CD14-positive monocyte (primary cell): Measurements from ENCODE around the gene DYNC1LI2. TPM values are rescaled to one million over a fixed set of nuclear protein-coding genes. Genes with fewer than 3 reads are reported as not detected.

Experiments used
- DNase-seq, 3 donors: peaks; one replicate each; pipeline ENCODE4 v3.0.0-alpha.2; 2011 to 2022
- H2AFZ ChIP-seq: 2 replicates; pipeline ENCODE4 v1.6.0; 2012; ENCODE audit warnings: mild to moderate bottlenecking, low read depth, low read length, inconsistent platforms; ENCODE audit not compliant: insufficient read depth, poor library complexity, severe bottlenecking
- H3K27ac ChIP-seq, 2 donors: 1 replicate in 1 of 2; 2 replicates in 1 of 2; pipeline ENCODE4 v1.5.1; 2012 to 2013; ENCODE audit warnings: low read length in 2 of 2, control low read depth in 1 of 2, inconsistent platforms in 1 of 2, low read depth in 1 of 2, mild to moderate bottlenecking in 1 of 2
- H3K27me3 ChIP-seq, 2 donors: one replicate each; pipeline versions ENCODE4 v1.6.0 to v1.6.1; 2011 to 2013; ENCODE audit warnings: low read length in 2 of 2; ENCODE audit not compliant: control insufficient read depth in 2 of 2, insufficient read depth in 2 of 2
- H3K36me3 ChIP-seq, 2 donors: replicated peaks in 1 of 2; 1 replicate in 1 of 2; 2 replicates in 1 of 2; pipeline versions ENCODE4 v1.5.1 to v1.6.1; 2012 to 2013; ENCODE audit warnings: low read length in 2 of 2, control low read depth in 1 of 2, inconsistent platforms in 1 of 2, mild to moderate bottlenecking in 1 of 2; ENCODE audit not compliant: insufficient read depth in 2 of 2, control insufficient read depth in 1 of 2
- H3K4me1 ChIP-seq, 2 donors: 1 replicate in 1 of 2; 2 replicates in 1 of 2; pipeline versions ENCODE4 v1.5.1 to v1.6.1; 2012 to 2013; ENCODE audit warnings: low read length in 2 of 2, control low read depth in 1 of 2, inconsistent platforms in 1 of 2, mild to moderate bottlenecking in 1 of 2, moderate library complexity in 1 of 2; ENCODE audit not compliant: insufficient read depth in 2 of 2, control insufficient read depth in 1 of 2
- H3K4me2 ChIP-seq: replicated peaks from 2 replicates; pipeline ENCODE3; 2012; ENCODE audit warnings: low read length, moderate library complexity, mild to moderate bottlenecking; ENCODE audit not compliant: poor library complexity, severe bottlenecking; ENCODE audit errors: extremely low read depth
- H3K4me3 ChIP-seq, 3 experiments: fragments of 200-600 bp in 1 of 3; sonication (generic) in 1 of 3; replicated peaks in 1 of 3; 1 replicate in 2 of 3; 2 replicates in 1 of 3; pipeline ENCODE4 v1.5.1; 2011 to 2013; ENCODE audit warnings: low read length in 3 of 3, mild to moderate bottlenecking in 3 of 3, control low read depth in 2 of 3, low read depth in 2 of 3, inconsistent platforms in 1 of 3, moderate library complexity in 1 of 3
- H3K79me2 ChIP-seq: 2 replicates; pipeline ENCODE4 v1.6.0; 2012; ENCODE audit warnings: mild to moderate bottlenecking, control low read depth, inconsistent platforms, low read length, moderate library complexity; ENCODE audit not compliant: insufficient read depth
- H3K9ac ChIP-seq: 2 replicates; pipeline ENCODE4 v1.6.0; 2017; ENCODE audit warnings: low read length, mild to moderate bottlenecking; ENCODE audit not compliant: insufficient read depth, poor library complexity, severe bottlenecking
- H3K9me3 ChIP-seq, 2 donors: replicated peaks in 1 of 2; 1 replicate in 1 of 2; 2 replicates in 1 of 2; pipeline versions ENCODE4 v1.5.1 to v1.6.1; 2012 to 2013; ENCODE audit warnings: low read length in 2 of 2, control low read depth in 1 of 2; ENCODE audit not compliant: control insufficient read depth in 1 of 2, insufficient read depth in 1 of 2
- H4K20me1 ChIP-seq: 2 replicates; pipeline ENCODE4 v1.6.0; 2012; ENCODE audit warnings: mild to moderate bottlenecking, low read length, control low read depth, moderate library complexity; ENCODE audit not compliant: insufficient read depth
- H3K27ac Mint-ChIP-seq, 7 donors: one replicate each; pipeline ENCODE4 v1.8.0; 2020; ENCODE audit warnings: mild to moderate bottlenecking in 7 of 7, mixed read lengths in 7 of 7, moderate library complexity in 6 of 7, inconsistent platforms in 2 of 7
- H3K27me3 Mint-ChIP-seq, 3 donors: one replicate each; pipeline ENCODE4 v1.8.0; 2021 to 2022; ENCODE audit warnings: low read depth in 3 of 3, mild to moderate bottlenecking in 3 of 3, mixed read lengths in 3 of 3, moderate library complexity in 3 of 3, inconsistent platforms in 1 of 3
- H3K36me3 Mint-ChIP-seq, 2 donors: one replicate each; pipeline ENCODE4 v1.8.0; 2020; ENCODE audit warnings: mixed read lengths in 2 of 2, inconsistent platforms in 1 of 2, mild to moderate bottlenecking in 1 of 2
- H3K4me1 Mint-ChIP-seq: one replicate; pipeline ENCODE4 v1.8.0; 2020; ENCODE audit warnings: mild to moderate bottlenecking, mixed read lengths
- H3K4me3 Mint-ChIP-seq, 2 donors: one replicate each; pipeline ENCODE4 v1.8.0; 2020; ENCODE audit warnings: mild to moderate bottlenecking in 2 of 2, mixed read lengths in 2 of 2, moderate library complexity in 1 of 2
- H3K9me3 Mint-ChIP-seq, 7 donors: one replicate each; pipeline ENCODE4 v1.8.0; 2020 to 2022; ENCODE audit warnings: mixed read lengths in 7 of 7, mild to moderate bottlenecking in 6 of 7, moderate library complexity in 6 of 7, inconsistent platforms in 2 of 7
- CTCF ChIP-seq: fragments of 200-600 bp; IDR thresholded peaks from one replicate; pipeline ENCODE4 v1.8.0; 2022; ENCODE audit warnings: antibody characterized with exemption, mild to moderate bottlenecking
- WGBS: methylation state at CpG from one replicate; pipeline ENCODE4 v1.1.5; 2013; ENCODE audit warnings: missing lambda C conversion rate; ENCODE audit not compliant: insufficient coverage; 5-methylcytosine and 5-hydroxymethylcytosine counted together
- intact Hi-C, 2 donors: fragments of 100-400 bp; cut with micrococcal nuclease; formaldehyde crosslinking; loops; one replicate each; pipeline versions ENCODE4 v1.15.0 to v1.15.1; 2023
- polyA plus RNA-seq, 3 donors: library from polyadenylated mRNA; depleted of rRNA in 1 of 3; unstranded in 2 of 3; stranded (reverse) in 1 of 3; fragments of 300-500 nt in 2 of 3; fragments of >200 nt in 1 of 3; fragmentation: Illumina TruSeq in 2 of 3; gene quantifications; 1 replicate in 2 of 3; 2 replicates in 1 of 3; pipeline ENCODE4 v1.2.3, GENCODE V29; 2012 to 2021

The DYNC1LI2 gene
- polyA plus RNA-seq, 3 donors: 14.9 to 125 (median 23.9) TPM

- DNase-seq: no peak
- Mint-ChIP-seq H3K9me3 (no peaks in the 10 kb centered on the region), H3K4me3 (no peak overlapping the region), H3K4me1 (peaks cover 11% of the 10 kb centered on the region), H3K36me3 (peaks cover 12 to 37% of the 10 kb centered on the region in 2 donors), H3K27ac (no peak overlapping the region), H3K27me3 (peaks cover 0 to 2% (median 0%) of the 10 kb centered on the region in 3 donors)
- TF ChIP-seq CTCF: no peak
- H3K27ac ChIP-seq: no peak overlapping the region
- H4K20me1 ChIP-seq: peaks cover 14% of the 10 kb centered on the region
- no peak overlapping the region for H3K4me3 ChIP-seq
- intact Hi-C loops: no loop called here
- H3K4me1 ChIP-seq: peaks cover 0 to 6% of the 10 kb centered on the region in 2 donors
- peaks cover 67% of the 10 kb centered on the region for H3K79me2 ChIP-seq
- H3K9ac ChIP-seq: no peak overlapping the region
- no CpG with 5 or more reads among the region's 1 CpG for WGBS
- H2AFZ ChIP-seq: no peak overlapping the region
- H3K36me3 ChIP-seq: peaks cover 0 to 20% of the 10 kb centered on the region in 2 donors
- no peaks in the 10 kb centered on the region for H3K9me3 ChIP-seq
- no peaks in the 10 kb centered on the region for H3K27me3 ChIP-seq
- H3K4me2 ChIP-seq: no peak overlapping the region
Measured at GRCh38 chr16:66682271-66682670, 69.1 kb downstream of the DYNC1LI2 start.

GRCh38 chr16:66681676-66682075 is 69.7 kb downstream of the DYNC1LI2 start:
- intact Hi-C loops: no loop called here
- H3K36me3 Mint-ChIP-seq: peaks cover 17 to 42% of the 10 kb centered on the region in 2 donors
- no peak for DNase-seq
- no peak overlapping the region for H3K9ac ChIP-seq
- peaks cover 11% of the 10 kb centered on the region for H3K4me1 Mint-ChIP-seq
- H3K27me3 Mint-ChIP-seq: peaks cover 0 to 2% (median 0%) of the 10 kb centered on the region in 3 donors
- H3K79me2 ChIP-seq: peaks cover 67% of the 10 kb centered on the region
- H3K4me3 Mint-ChIP-seq: no peak overlapping the region
- no peak overlapping the region for H3K4me3 ChIP-seq
- H4K20me1 ChIP-seq: peaks cover 19% of the 10 kb centered on the region
- no peak overlapping the region for H2AFZ ChIP-seq
- H3K4me1 ChIP-seq: peaks cover 0 to 5% of the 10 kb centered on the region in 2 donors
- no peaks in the 10 kb centered on the region for H3K27me3 ChIP-seq
- peak overlapping the region in 2 of 7 donors; percentile 36 to 51 for H3K27ac Mint-ChIP-seq
- TF ChIP-seq CTCF: no peak
- 100% methylated on average over 3 of the region's 4 CpGs for WGBS
- no peaks in the 10 kb centered on the region for H3K9me3 ChIP-seq
- peaks cover 0 to 26% of the 10 kb centered on the region in 2 donors for H3K36me3 ChIP-seq
- H3K4me2 ChIP-seq: no peak overlapping the region
- no peak overlapping the region for H3K27ac ChIP-seq
- no peaks in the 10 kb centered on the region for H3K9me3 Mint-ChIP-seq
